Endothelial cell of umbilical vein (primary cell): ENCODE results near the gene AKAP5. TPM values are rescaled to one million over a fixed set of nuclear protein-coding genes. Genes with fewer than 3 reads are reported as not detected.

Experiments
- BruUV-seq: library from RNA; stranded (reverse); fragments of 400-500 nt; replicated peaks from 2 replicates; lab custom pipeline; 2021; lab: Mats Ljungman, UMichigan
- CTCF ChIA-PET: fragments of 300-600, 350-600 bp; sonication (Branson Sonifier 250); formaldehyde crosslinking; loops from one replicate; lab custom pipeline; 2021; ENCODE audit warnings: antibody characterized with exemption, inconsistent platforms; lab: Charles Lee
- POLR2A ChIA-PET: fragments of 300-600, 350-600 bp; sonication (Branson Sonifier 250); formaldehyde crosslinking; loops from one replicate; lab custom pipeline; 2021; ENCODE audit warnings: antibody characterized with exemption, inconsistent platforms; lab: Charles Lee
- DNase-seq: peaks from one replicate; pipeline ENCODE4 v3.0.0-alpha.2; 2011; ENCODE audit warnings: low read depth, low spot score
- FAIRE-seq: peaks from 2 replicates; lab custom pipeline; 2011; peaks lifted over from hg19 to GRCh38; lab: Jason Lieb, UNC
- H2AFZ ChIP-seq: 2 replicates; pipeline ENCODE4 v1.6.0; 2012; ENCODE audit warnings: low read depth, low read length, control low read depth, inconsistent platforms
- H3K27ac ChIP-seq: 2 replicates; pipeline ENCODE4 v1.5.1; 2011; ENCODE audit warnings: low read depth, mild to moderate bottlenecking, control low read depth, low read length, moderate library complexity; ENCODE audit not compliant: insufficient read depth
- H3K27me3 ChIP-seq, 2 experiments: 2 replicates each; pipeline versions ENCODE4 v1.6.0 to v1.6.1; 2011; ENCODE audit warnings: low read length in 2 of 2, mixed read lengths in 1 of 2; ENCODE audit not compliant: control insufficient read depth in 2 of 2, insufficient read depth in 2 of 2
- H3K36me3 ChIP-seq, 2 experiments: 2 replicates in 1 of 2; 3 replicates in 1 of 2; pipeline ENCODE4 v1.5.1; 2011; ENCODE audit warnings: low read length in 2 of 2, mild to moderate bottlenecking in 1 of 2, moderate library complexity in 1 of 2; ENCODE audit not compliant: control insufficient read depth in 2 of 2, insufficient read depth in 2 of 2; ENCODE audit errors: extremely low read depth in 1 of 2
- H3K4me1 ChIP-seq: 3 replicates; pipeline ENCODE4 v1.5.1; 2011; ENCODE audit warnings: mild to moderate bottlenecking, low read length; ENCODE audit not compliant: control insufficient read depth, insufficient read depth; ENCODE audit errors: extremely low read depth
- H3K4me2 ChIP-seq: 2 replicates; pipeline ENCODE4 v1.6.1; 2011; ENCODE audit warnings: low read length, control low read depth, mixed read lengths; ENCODE audit not compliant: insufficient read depth
- H3K4me3 ChIP-seq, 3 experiments: fragments of 200-600 bp in 1 of 3; sonication (generic), shearing (Covaris generic) in 1 of 3; replicated peaks in 1 of 3; 2 replicates each; pipeline ENCODE4 v1.5.1; 2011 to 2016; ENCODE audit warnings: control low read depth in 3 of 3, low read length in 3 of 3, mild to moderate bottlenecking in 2 of 3, inconsistent platforms in 1 of 3, low read depth in 1 of 3, moderate library complexity in 1 of 3; ENCODE audit not compliant: insufficient read depth in 1 of 3
- H3K79me2 ChIP-seq: 2 replicates; pipeline ENCODE4 v1.6.0; 2012; ENCODE audit warnings: low read length, inconsistent platforms; ENCODE audit not compliant: control insufficient read depth, insufficient read depth
- H3K9ac ChIP-seq: replicated peaks from 2 replicates; pipeline ENCODE3; 2011; ENCODE audit warnings: low read length, control low read depth; ENCODE audit not compliant: insufficient read depth; ENCODE audit errors: extremely low read depth
- H3K9me1 ChIP-seq: replicated peaks from 3 replicates; pipeline ENCODE4 v1.6.0; 2011; ENCODE audit warnings: mild to moderate bottlenecking, low read length; ENCODE audit not compliant: control insufficient read depth, insufficient read depth; ENCODE audit errors: extremely low read depth
- H3K9me3 ChIP-seq: replicated peaks from 2 replicates; pipeline ENCODE4 v1.5.1; 2012; ENCODE audit warnings: low read length, inconsistent platforms; ENCODE audit not compliant: control insufficient read depth, insufficient read depth
- H4K20me1 ChIP-seq: replicated peaks from 2 replicates; pipeline ENCODE3; 2011; ENCODE audit warnings: mild to moderate bottlenecking, low read length; ENCODE audit not compliant: control insufficient read depth, insufficient read depth; ENCODE audit errors: extremely low read depth
- EZH2 ChIP-seq: IDR thresholded peaks from 2 replicates; pipeline ENCODE4 v1.6.1; 2012; ENCODE audit warnings: borderline replicate concordance, low read depth, mild to moderate bottlenecking, moderate library complexity, low read length, inconsistent platforms; ENCODE audit not compliant: severe bottlenecking
- FOS ChIP-seq: IDR thresholded peaks from 2 replicates; pipeline ENCODE4 v1.6.1; 2011; ENCODE audit warnings: mild to moderate bottlenecking, low read length, moderate library complexity, borderline replicate concordance; ENCODE audit not compliant: insufficient read depth
- GATA2 ChIP-seq: IDR thresholded peaks from 2 replicates; pipeline ENCODE4 v1.7.0; 2011; ENCODE audit warnings: low read depth, mild to moderate bottlenecking, moderate library complexity, mixed read lengths, low read length; ENCODE audit not compliant: insufficient read length, insufficient read depth
- MYC ChIP-seq: IDR thresholded peaks from one replicate; pipeline ENCODE4 v1.6.1; 2011; ENCODE audit warnings: mild to moderate bottlenecking, low read depth, low read length
- dilution Hi-C: fragments of 300-500 bp; cut with MboI; formaldehyde crosslinking; loops from one replicate; pipeline ENCODE4 v1.15.0; 2019; ENCODE audit warnings: low sequenced_read_pairs; ENCODE audit not compliant: extremely low pct_ligation_motif_present
- intact Hi-C: fragments of 100-400 bp; cut with micrococcal nuclease; formaldehyde crosslinking; loops from one replicate; pipeline ENCODE4 v1.10.0; 2022
- polyA plus RNA-seq, 4 experiments: library from polyadenylated mRNA; depleted of rRNA in 3 of 4; stranded (reverse) in 3 of 4; unstranded in 1 of 4; fragments of >200 nt; gene quantifications; 2 replicates each; pipeline versions ENCODE4 v1.2.1 to v1.2.3, GENCODE V29; 2011 to 2012; ENCODE audit warnings: missing spikeins in 1 of 4
- total RNA-seq: library from RNA; stranded (reverse); gene quantifications from 2 replicates; pipeline ENCODE4 v1.2.3, GENCODE V29; 2021
- TF ChIP-seq, protein P1 (sequence below), 2 donors: IDR thresholded peaks; 1 replicate in 1 of 2; 2 replicates in 1 of 2; pipeline ENCODE4 v1.5.1; 2011; ENCODE audit warnings: low read length in 2 of 2, mild to moderate bottlenecking in 2 of 2, moderate library complexity in 2 of 2, control low read depth in 1 of 2, inconsistent platforms in 1 of 2, low read depth in 1 of 2; ENCODE audit not compliant: insufficient read depth in 1 of 2; ENCODE audit errors: extremely low read depth in 1 of 2
- TF ChIP-seq, protein P2 (sequence below): IDR thresholded peaks from 2 replicates; pipeline ENCODE4 v1.6.1; 2011; ENCODE audit not compliant: insufficient read depth, insufficient read length

Gene AKAP5
- total and polyA plus RNA-seq, 2 donors (not counting 3 experiments of a cell fraction or from before 2014, with no cell fraction given): 0.10 to 0.75 TPM

GRCh38 chr14:64491637-64492036 is 26.3 kb downstream of the AKAP5 start:
- POLR2A ChIA-PET: no interaction called here
- dilution Hi-C loops: no loop called here
- no peaks in the 10 kb centered on the region for H3K9me3 ChIP-seq
- CTCF ChIA-PET: interaction anchor here (0.7 to 0.9 kb wide), 2 partner anchors 19 to 62 kb away, joined by 3 read pairs; no protein-coding TSS in a partner anchor
- H3K4me2 ChIP-seq: no peak overlapping the region
- BruUV-seq: no TSS peak
- FAIRE-seq (no peak), DNase-seq (no peak)
- peaks cover 0 to 5% of the 10 kb centered on the region in 2 experiments for H3K36me3 ChIP-seq
- no peak overlapping the region for H3K9ac ChIP-seq
- no peaks in the 10 kb centered on the region for H3K9me1 ChIP-seq
- H2AFZ ChIP-seq: no peak overlapping the region
- no peak for TF ChIP-seq MYC
- TF ChIP-seq, protein P1, sequence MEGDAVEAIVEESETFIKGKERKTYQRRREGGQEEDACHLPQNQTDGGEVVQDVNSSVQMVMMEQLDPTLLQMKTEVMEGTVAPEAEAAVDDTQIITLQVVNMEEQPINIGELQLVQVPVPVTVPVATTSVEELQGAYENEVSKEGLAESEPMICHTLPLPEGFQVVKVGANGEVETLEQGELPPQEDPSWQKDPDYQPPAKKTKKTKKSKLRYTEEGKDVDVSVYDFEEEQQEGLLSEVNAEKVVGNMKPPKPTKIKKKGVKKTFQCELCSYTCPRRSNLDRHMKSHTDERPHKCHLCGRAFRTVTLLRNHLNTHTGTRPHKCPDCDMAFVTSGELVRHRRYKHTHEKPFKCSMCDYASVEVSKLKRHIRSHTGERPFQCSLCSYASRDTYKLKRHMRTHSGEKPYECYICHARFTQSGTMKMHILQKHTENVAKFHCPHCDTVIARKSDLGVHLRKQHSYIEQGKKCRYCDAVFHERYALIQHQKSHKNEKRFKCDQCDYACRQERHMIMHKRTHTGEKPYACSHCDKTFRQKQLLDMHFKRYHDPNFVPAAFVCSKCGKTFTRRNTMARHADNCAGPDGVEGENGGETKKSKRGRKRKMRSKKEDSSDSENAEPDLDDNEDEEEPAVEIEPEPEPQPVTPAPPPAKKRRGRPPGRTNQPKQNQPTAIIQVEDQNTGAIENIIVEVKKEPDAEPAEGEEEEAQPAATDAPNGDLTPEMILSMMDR (IDR thresholded peaks at IDR 0.05; ENCODE audit: extremely low read depth in 1 of 2, insufficient read depth in 1 of 2, low read depth in 1 of 2, low read length in 2 of 2): no peak
- TF ChIP-seq, protein P2, sequence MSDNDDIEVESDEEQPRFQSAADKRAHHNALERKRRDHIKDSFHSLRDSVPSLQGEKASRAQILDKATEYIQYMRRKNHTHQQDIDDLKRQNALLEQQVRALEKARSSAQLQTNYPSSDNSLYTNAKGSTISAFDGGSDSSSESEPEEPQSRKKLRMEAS: no peak
- no peak for TF ChIP-seq FOS
- H3K4me3 ChIP-seq: no peak overlapping the region
- H3K79me2 ChIP-seq: no peaks in the 10 kb centered on the region
- no peaks in the 10 kb centered on the region for H3K4me1 ChIP-seq
- no peaks in the 10 kb centered on the region for H3K27me3 ChIP-seq
- intact Hi-C loops: no loop called here
- H4K20me1 ChIP-seq: no peaks in the 10 kb centered on the region
- H3K27ac ChIP-seq: no peak overlapping the region

- no peak overlapping the region for H3K4me2 ChIP-seq
- no peaks in the 10 kb centered on the region for H3K27me3 ChIP-seq
- no peaks in the 10 kb centered on the region for H3K4me1 ChIP-seq
- POLR2A ChIA-PET: no interaction called here
- CTCF ChIA-PET: interaction anchor here (0.6 to 2.1 kb wide), 2 partner anchors 10 to 17 kb away, joined by 3 to 8 read pairs; no protein-coding TSS in a partner anchor
- BruUV-seq: no TSS peak
- no peaks in the 10 kb centered on the region for H3K36me3 ChIP-seq
- no peak overlapping the region for H3K9ac ChIP-seq
- H3K79me2 ChIP-seq: no peaks in the 10 kb centered on the region
- no peak overlapping the region for H3K4me3 ChIP-seq
- TF ChIP-seq, protein P2: no peak
- TF ChIP-seq EZH2 (no peak), MYC (no peak), GATA2 (no peak)
- no peak overlapping the region for H3K27ac ChIP-seq
- no peaks in the 10 kb centered on the region for H3K9me3 ChIP-seq
- dilution Hi-C loops (no loop called here), intact Hi-C loops (no loop called here)
- no peak overlapping the region for H2AFZ ChIP-seq
- FAIRE-seq (no peak), DNase-seq (no peak)
- no peaks in the 10 kb centered on the region for H4K20me1 ChIP-seq
- no peaks in the 10 kb centered on the region for H3K9me1 ChIP-seq
Observed at GRCh38 chr14:64493455-64493854, 28.2 kb downstream of the AKAP5 start.
